ENCODE measurements around the gene NXN. TPM values are rescaled to one million over a fixed set of nuclear protein-coding genes. Genes with fewer than 3 reads are reported as not detected.

NXN gene
- total RNA-seq, 1 donor from 2014 or later = 76.4 TPM

Small RNAs within 50 kb of the gene (microRNA-seq; reads per million reads assigned to microRNA genes)
- gene MIR3183 = 5.3 reads per million

Other genes starting within 250 kb of the NXN start
- 20.9 and 22.5 TPM in 2 replicates for gene TLCD3A, start 247.2 kb downstream of the NXN start, total RNA-seq
- gene GEMIN4, start 227.5 kb downstream of the NXN start, total RNA-seq = 36.1 and 37.3 TPM in 2 replicates
- gene GLOD4, start 197.5 kb downstream of the NXN start, total RNA-seq = 114 and 124 TPM in 2 replicates
- 21.2 and 22.2 TPM in 2 replicates for gene MRM3, start 197.4 kb downstream of the NXN start, total RNA-seq
- 18.7 and 19.5 TPM in 2 replicates for gene TIMM22, start 17.4 kb upstream of the NXN start, total RNA-seq
- 57.4 and 59.7 TPM in 2 replicates for gene ABR, start 200.2 kb upstream of the NXN start, total RNA-seq

All from neural crest cell (in vitro differentiated cells).